ENCODE results near the gene ZMYM1.
"Not testable (repeated sequence)": the region's sequence is repeated elsewhere in the genome, so short reads cannot be mapped to it uniquely, and the experiment has no call there.

ZMYM1 gene

GRCh38 chr1:35076426-35076825 lies 2.8 kb upstream of the ZMYM1 start:
- DNase-seq (ENCODE audit: low read depth), result peak; percentile 13

GRCh38 chr1:35080171-35080854 lies 1.1 kb downstream of the ZMYM1 start:
- DNase-seq (ENCODE audit: low read depth), result no peak

GRCh38 chr1:35085421-35085820 lies 6.2 kb downstream of the ZMYM1 start:
- DNase-seq (ENCODE audit: low read depth), result no peak

GRCh38 chr1:35097224-35097623 lies 18.0 kb downstream of the ZMYM1 start:
- DNase-seq (ENCODE audit: low read depth), result no peak

GRCh38 chr1:35111106-35111505 lies 31.9 kb downstream of the ZMYM1 start:
- peak; percentile 13 for DNase-seq (ENCODE audit: low read depth)

GRCh38 chr1:35112668-35113067 lies 33.5 kb downstream of the ZMYM1 start:
- no peak for DNase-seq (ENCODE audit: low read depth)

- no peak for DNase-seq (ENCODE audit: low read depth)
These were observed 36.5 kb downstream of the ZMYM1 start for GRCh38 chr1:35115459-35116383.

- no peak for DNase-seq (ENCODE audit: low read depth)
These were observed 41.4 kb downstream of the ZMYM1 start for GRCh38 chr1:35120458-35121133.

GRCh38 chr1:35122311-35122710 lies 43.1 kb downstream of the ZMYM1 start:
- DNase-seq (ENCODE audit: low read depth), result no peak

- no peak for DNase-seq (ENCODE audit: low read depth)
These were observed 47.4 kb downstream of the ZMYM1 start for GRCh38 chr1:35126546-35126945.

- DNase-seq (ENCODE audit: low read depth), result no peak
These were observed 49.9 kb downstream of the ZMYM1 start for GRCh38 chr1:35129080-35129479.

- DNase-seq (ENCODE audit: low read depth), result no peak
These were observed 57.6 kb downstream of the ZMYM1 start for GRCh38 chr1:35136780-35137179.

- not testable (repeated sequence) for DNase-seq (ENCODE audit: low read depth)
These were observed 58.4 kb downstream of the ZMYM1 start for GRCh38 chr1:35137590-35137989.

- DNase-seq (ENCODE audit: low read depth), result not testable (repeated sequence)
These were observed 63.1 kb downstream of the ZMYM1 start for GRCh38 chr1:35142294-35142693.

GRCh38 chr1:35142728-35143127 lies 63.5 kb downstream of the ZMYM1 start:
- DNase-seq (ENCODE audit: low read depth), result not testable (repeated sequence)

- no peak for DNase-seq (ENCODE audit: low read depth)
These were observed 64.7 kb downstream of the ZMYM1 start for GRCh38 chr1:35143737-35144508.

GRCh38 chr1:35145892-35146549 lies 66.8 kb downstream of the ZMYM1 start:
- DNase-seq (ENCODE audit: low read depth), result not testable (repeated sequence)

GRCh38 chr1:35151220-35151619 lies 72.0 kb downstream of the ZMYM1 start:
- no peak for DNase-seq (ENCODE audit: low read depth)

GRCh38 chr1:35164893-35165292 lies 85.7 kb downstream of the ZMYM1 start:
- DNase-seq (ENCODE audit: low read depth), result no peak
